IMR-90 (cell line): ENCODE data around the gene UBASH3B. TPM values are rescaled to one million over a fixed set of nuclear protein-coding genes. Genes with fewer than 3 reads are reported as not detected.

Experiments used
- ATAC-seq: fragments of 200-7000 bp; cut with Tn5 transposase; 2 replicates; pipeline ENCODE4 v1.9.1; 2020; ENCODE audit warnings: low read depth, mild to moderate bottlenecking, moderate library complexity
- BruUV-seq: library from RNA; stranded (reverse); fragments of 400-500 nt; replicated peaks from 2 replicates; lab custom pipeline; 2021; lab: Mats Ljungman, UMichigan
- CTCF ChIA-PET: fragments of 300-600 bp; formaldehyde crosslinking; extraction: SDS; loops from one replicate; lab custom pipeline; 2021; ENCODE audit warnings: antibody characterized with exemption; lab: Yijun Ruan, JAX
- POLR2A ChIA-PET: fragments of 300-600 bp; sonication (Branson Sonifier 250); formaldehyde crosslinking; loops from one replicate; lab custom pipeline; 2022; ENCODE audit warnings: antibody characterized with exemption; ENCODE audit not compliant: unreplicated experiment; lab: Charles Lee
- DNase-seq: peaks from one replicate; pipeline ENCODE4 v3.0.0; 2013
- H2AFZ ChIP-seq: replicated peaks from 2 replicates; pipeline ENCODE3; 2013; ENCODE audit warnings: low read length, mild to moderate bottlenecking; ENCODE audit not compliant: poor library complexity
- H2AK5ac ChIP-seq: 2 replicates; pipeline ENCODE4 v1.6.1; 2013; ENCODE audit warnings: low read depth, low read length, inconsistent platforms
- H2AK9ac ChIP-seq: replicated peaks from 2 replicates; pipeline ENCODE3; 2013; ENCODE audit warnings: mild to moderate bottlenecking, low read depth, low read length, moderate library complexity; ENCODE audit not compliant: poor library complexity
- H2BK120ac ChIP-seq: 2 replicates; pipeline ENCODE4 v1.6.1; 2013; ENCODE audit warnings: low read depth, low read length, inconsistent platforms
- H2BK15ac ChIP-seq: 3 replicates; pipeline ENCODE4 v1.6.1; 2013; ENCODE audit warnings: low read depth, low read length, inconsistent platforms
- H2BK20ac ChIP-seq: 2 replicates; pipeline ENCODE4 v1.6.1; 2013; ENCODE audit warnings: low read depth, mild to moderate bottlenecking, inconsistent platforms, low read length, moderate library complexity
- H2BK5ac ChIP-seq: 2 replicates; pipeline ENCODE4 v1.6.1; 2013; ENCODE audit warnings: mild to moderate bottlenecking, low read depth, low read length, inconsistent platforms; ENCODE audit not compliant: poor library complexity, severe bottlenecking
- H3K14ac ChIP-seq: replicated peaks from 2 replicates; pipeline ENCODE4 v1.6.1; 2013; ENCODE audit warnings: low read depth, low read length, inconsistent platforms
- H3K18ac ChIP-seq: 2 replicates; pipeline ENCODE4 v1.6.1; 2013; ENCODE audit warnings: low read depth, low read length, control low read depth
- H3K23ac ChIP-seq: 2 replicates; pipeline ENCODE4 v1.6.1; 2013; ENCODE audit warnings: low read depth, low read length, inconsistent platforms
- H3K27ac ChIP-seq: 2 replicates; pipeline ENCODE4 v1.5.1; 2013; ENCODE audit warnings: mild to moderate bottlenecking, control low read depth, low read length; ENCODE audit not compliant: insufficient read depth
- H3K27me3 ChIP-seq: 2 replicates; pipeline ENCODE4 v1.6.1; 2013; ENCODE audit warnings: low read length; ENCODE audit not compliant: control insufficient read depth, insufficient read depth
- H3K36me3 ChIP-seq: 2 replicates; pipeline ENCODE4 v1.6.1; 2013; ENCODE audit warnings: low read length, mixed read lengths; ENCODE audit not compliant: control insufficient read depth, insufficient read depth
- H3K4ac ChIP-seq: 2 replicates; pipeline ENCODE4 v1.6.1; 2013; ENCODE audit warnings: low read depth, low read length, inconsistent platforms
- H3K4me1 ChIP-seq: 2 replicates; pipeline ENCODE4 v1.6.1; 2013; ENCODE audit warnings: low read length, mixed read lengths; ENCODE audit not compliant: control insufficient read depth, insufficient read depth
- H3K4me2 ChIP-seq: 2 replicates; pipeline ENCODE4 v1.6.1; 2013; ENCODE audit warnings: low read depth, mild to moderate bottlenecking, control low read depth, low read length, moderate library complexity
- H3K4me3 ChIP-seq: 2 replicates; pipeline ENCODE4 v1.5.1; 2013; ENCODE audit warnings: low read depth, mild to moderate bottlenecking, control low read depth, low read length, moderate library complexity; ENCODE audit not compliant: insufficient read depth
- H3K56ac ChIP-seq: 2 replicates; pipeline ENCODE4 v1.6.1; 2013; ENCODE audit warnings: low read length, inconsistent platforms; ENCODE audit not compliant: insufficient read depth; ENCODE audit errors: extremely low read depth
- H3K79me1 ChIP-seq, 2 experiments: 2 replicates each; pipeline ENCODE4 v1.6.1; 2013; ENCODE audit warnings: low read length in 2 of 2, inconsistent platforms in 1 of 2, low read depth in 1 of 2
- H3K9ac ChIP-seq: 2 replicates; pipeline ENCODE4 v1.6.1; 2013; ENCODE audit warnings: low read depth, low read length, control low read depth
- H3K9me1 ChIP-seq: 2 replicates; pipeline ENCODE4 v1.6.1; 2013; ENCODE audit warnings: low read length, inconsistent platforms; ENCODE audit not compliant: insufficient read depth
- H3K9me3 ChIP-seq: 2 replicates; pipeline ENCODE4 v1.6.1; 2013; ENCODE audit warnings: low read length; ENCODE audit not compliant: control insufficient read depth, insufficient read depth
- H4K20me1 ChIP-seq: 2 replicates; pipeline ENCODE4 v1.6.1; 2013; ENCODE audit warnings: low read length, inconsistent platforms; ENCODE audit not compliant: insufficient read depth
- H4K5ac ChIP-seq: 2 replicates; pipeline ENCODE4 v1.6.1; 2013; ENCODE audit warnings: mild to moderate bottlenecking, low read depth, low read length, control low read depth
- H4K8ac ChIP-seq, 2 experiments: 2 replicates each; pipeline ENCODE4 v1.6.1; 2013; ENCODE audit warnings: low read depth in 2 of 2, low read length in 2 of 2, control low read depth in 1 of 2, inconsistent platforms in 1 of 2
- H4K91ac ChIP-seq: 2 replicates; pipeline ENCODE4 v1.6.1; 2013; ENCODE audit warnings: low read depth, low read length, inconsistent platforms; ENCODE audit not compliant: insufficient read depth
- BHLHE40 ChIP-seq: fragments of 150-350 bp; IDR thresholded peaks from 2 replicates; pipeline ENCODE4 v1.6.1; 2016; ENCODE audit warnings: mild to moderate bottlenecking, low read depth, low read length
- CEBPB ChIP-seq: IDR thresholded peaks from 2 replicates; pipeline ENCODE4 v1.6.1; 2012; ENCODE audit warnings: low read depth, low read length, improper control_type of control experiment
- CHD1 ChIP-seq: IDR thresholded peaks from 2 replicates; pipeline ENCODE4 v1.6.1; 2012; ENCODE audit warnings: low read depth, low read length, improper control_type of control experiment
- MAFK ChIP-seq: IDR thresholded peaks from 2 replicates; pipeline ENCODE4 v1.6.1; 2012; ENCODE audit warnings: low read depth, low read length, improper control_type of control experiment
- MAZ ChIP-seq: IDR thresholded peaks from 2 replicates; pipeline ENCODE4 v1.6.1; 2012; ENCODE audit warnings: low read depth, mild to moderate bottlenecking, low read length, improper control_type of control experiment, moderate library complexity, borderline replicate concordance
- MXI1 ChIP-seq: IDR thresholded peaks from 2 replicates; pipeline ENCODE4 v1.6.1; 2012; ENCODE audit warnings: low read depth, mild to moderate bottlenecking, low read length, moderate library complexity, borderline replicate concordance
- NFE2L2 ChIP-seq: fragments of 150-350 bp; IDR thresholded peaks from 2 replicates; pipeline ENCODE4 v1.6.1; 2016; ENCODE audit warnings: low read depth, mild to moderate bottlenecking, low read length
- RCOR1 ChIP-seq: IDR thresholded peaks from 2 replicates; pipeline ENCODE4 v1.6.1; 2012; ENCODE audit warnings: mild to moderate bottlenecking, low read length, improper control_type of control experiment; ENCODE audit not compliant: insufficient replicate concordance
- SMC3 ChIP-seq: fragments of 150-350 bp; IDR thresholded peaks from 2 replicates; pipeline ENCODE4 v1.6.1; 2016; ENCODE audit warnings: low read depth, mild to moderate bottlenecking, antibody characterized with exemption, low read length, moderate library complexity
- WGBS, 2 experiments: methylation state at CpG; one replicate each; pipeline versions ENCODE4 v1.1.5 to v1.1.7; 2013; ENCODE audit warnings: missing lambda C conversion rate in 2 of 2; ENCODE audit not compliant: insufficient read length in 1 of 2; ENCODE audit errors: extremely low coverage in 2 of 2; 5-methylcytosine and 5-hydroxymethylcytosine counted together
- dilution Hi-C: fragments of 300-500 bp; cut with HindIII; formaldehyde crosslinking; loops from one replicate; pipeline ENCODE4 v1.14.3; 2018; ENCODE audit warnings: low sequenced_read_pairs; ENCODE audit not compliant: unreplicated experiment
- in situ Hi-C: fragments of 300-500 bp; cut with MboI; formaldehyde crosslinking; loops from 3 replicates; pipeline ENCODE4 v1.14.3; 2019; ENCODE audit warnings: low sequenced_read_pairs, inconsistent platforms, mixed read lengths
- intact Hi-C: fragments of 100-400 bp; cut with micrococcal nuclease; formaldehyde crosslinking; loops from 2 replicates; pipeline ENCODE4 v1.10.0; 2022
- polyA plus RNA-seq, 3 experiments: library from polyadenylated mRNA; depleted of rRNA; stranded (reverse); fragments of >200 nt; gene quantifications; 2 replicates each; pipeline ENCODE4 v1.2.3, GENCODE V29; 2012; ENCODE audit warnings: low replicate concordance in 1 of 3
- total RNA-seq: library from RNA; depleted of rRNA; stranded (reverse); fragments of >200 nt; gene quantifications from 2 replicates; pipeline ENCODE4 v1.2.3, GENCODE V29; 2012
- TF ChIP-seq, protein P1 (sequence below): fragments of 150-350 bp; IDR thresholded peaks from 2 replicates; pipeline ENCODE4 v1.6.1; 2016; ENCODE audit warnings: low read depth, mild to moderate bottlenecking, low read length, moderate library complexity, borderline replicate concordance
- TF ChIP-seq, protein P2 (sequence below): conservative IDR thresholded peaks from 2 replicates; pipeline ENCODE4 v1.5.1; 2012; ENCODE audit warnings: mild to moderate bottlenecking, low read depth, low read length, improper control_type of control experiment
- TF ChIP-seq, protein P3 (sequence below): fragments of 150-350 bp; IDR thresholded peaks from 2 replicates; pipeline ENCODE4 v1.6.1; 2017; ENCODE audit warnings: mild to moderate bottlenecking, antibody characterized with exemption, low read length, low read depth

Gene UBASH3B
- total and polyA plus RNA-seq, 2 of the 4 experiments (the other 2 are of a cell fraction), result 27.2 to 48.0 TPM

DNA sequence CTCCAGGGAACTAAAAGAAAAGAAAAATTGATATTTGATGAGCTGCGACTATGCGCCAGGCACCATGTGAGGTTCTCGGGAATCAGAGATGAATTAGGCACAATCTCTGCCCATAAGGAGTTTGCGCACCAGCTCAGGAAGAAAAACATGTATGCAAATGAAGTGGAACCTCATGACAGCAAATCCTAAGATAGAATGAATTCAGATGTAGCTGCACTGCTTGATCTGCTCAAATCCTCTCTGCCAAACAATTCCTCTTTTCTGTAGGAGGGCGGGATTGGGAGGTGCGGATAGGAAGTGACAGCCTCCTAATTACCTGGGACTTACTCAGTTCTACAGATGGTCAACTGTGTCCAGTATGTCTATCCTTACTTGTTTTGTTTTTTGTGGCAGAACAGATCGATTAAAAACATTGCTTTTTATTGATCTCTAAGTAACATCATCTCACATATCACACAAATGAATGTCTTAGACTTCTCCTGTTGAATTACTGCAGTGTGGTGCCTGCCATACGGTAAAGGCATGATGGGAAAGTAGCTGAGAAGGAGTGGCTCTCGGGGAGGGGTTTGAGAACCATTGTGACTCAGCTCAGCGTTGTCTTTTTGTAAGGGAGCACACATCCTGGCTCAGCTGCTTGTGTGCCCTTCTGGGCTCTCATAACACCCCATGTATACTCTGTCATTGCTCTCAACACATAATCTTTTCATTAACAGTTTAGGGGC is 196.7 kb downstream of the UBASH3B start (continued):
- no peak for TF ChIP-seq SMC3

DNA sequence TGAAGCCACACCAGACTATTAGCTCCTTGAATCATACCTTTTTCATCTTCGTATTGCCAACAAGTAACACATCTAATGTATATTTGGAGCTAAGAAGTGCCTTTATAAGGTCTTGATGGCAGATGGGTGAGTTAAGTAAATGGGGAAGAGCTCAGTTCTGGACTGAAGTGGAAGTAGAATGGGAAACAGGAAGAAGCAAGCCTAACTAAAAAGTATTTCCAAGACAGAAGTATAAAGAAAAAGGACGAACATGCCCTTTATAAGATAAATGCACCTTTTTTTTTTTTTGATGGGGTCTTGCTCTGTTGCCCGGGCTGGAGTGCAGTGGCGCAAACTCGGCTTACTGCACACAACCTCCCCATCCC is 197.3 kb downstream of the UBASH3B start:
- Histone ChIP-seq H3K56ac (no peak overlapping the region), H3K4ac (no peak overlapping the region), H2BK120ac (no peak overlapping the region), H2AK5ac (no peak overlapping the region), H2BK15ac (no peak overlapping the region), H3K9me3 (no peaks in the 10 kb centered on the region), H3K36me3 (no peaks in the 10 kb centered on the region), H3K18ac (no peak overlapping the region), H3K9me1 (no peaks in the 10 kb centered on the region), H2BK20ac (no peak overlapping the region), H3K14ac (no peak overlapping the region; the same call in 1 of the 2 replicates), H4K8ac (no peak overlapping the region), H2AFZ (no peak overlapping the region), H3K23ac (no peak overlapping the region), H3K27ac (no peak overlapping the region), H2BK5ac (no peak overlapping the region), H4K91ac (no peak overlapping the region), H3K9ac (no peak overlapping the region), H3K4me2 (no peak overlapping the region), H3K79me1 (no peaks in the 10 kb centered on the region), H4K5ac (no peak overlapping the region), H2AK9ac (no peak overlapping the region), H3K4me1 (peaks cover 4% of the 10 kb centered on the region), H3K27me3 (no peaks in the 10 kb centered on the region), H4K20me1 (no peaks in the 10 kb centered on the region), H3K4me3 (no peak overlapping the region)
- DNase-seq, result no peak
- ChIA-PET POLR2A (no interaction called here), CTCF (interaction anchor here (0.6 to 4.9 kb wide), 6 partner anchors 43 to 273 kb away, joined by 3 to 39 read pairs (median 5); no protein-coding TSS in a partner anchor)
- dilution Hi-C loops, result loop anchor here (25.0 kb wide), 1 partner anchor 185 kb away; no protein-coding TSS in a partner anchor
- in situ Hi-C loops, result loop anchor here (5.0 to 25.0 kb wide), 3 partner anchors 55 to 410 kb away; no protein-coding TSS in a partner anchor
- BruUV-seq, result no TSS peak
- no peak for ATAC-seq
- intact Hi-C loops, result loop anchor here (5.0 kb wide), 1 partner anchor 70 kb away; no protein-coding TSS in a partner anchor
- no CpG with 5 or more reads among the region's 5 CpGs for WGBS, 2 experiments
- TF ChIP-seq, protein P1, sequence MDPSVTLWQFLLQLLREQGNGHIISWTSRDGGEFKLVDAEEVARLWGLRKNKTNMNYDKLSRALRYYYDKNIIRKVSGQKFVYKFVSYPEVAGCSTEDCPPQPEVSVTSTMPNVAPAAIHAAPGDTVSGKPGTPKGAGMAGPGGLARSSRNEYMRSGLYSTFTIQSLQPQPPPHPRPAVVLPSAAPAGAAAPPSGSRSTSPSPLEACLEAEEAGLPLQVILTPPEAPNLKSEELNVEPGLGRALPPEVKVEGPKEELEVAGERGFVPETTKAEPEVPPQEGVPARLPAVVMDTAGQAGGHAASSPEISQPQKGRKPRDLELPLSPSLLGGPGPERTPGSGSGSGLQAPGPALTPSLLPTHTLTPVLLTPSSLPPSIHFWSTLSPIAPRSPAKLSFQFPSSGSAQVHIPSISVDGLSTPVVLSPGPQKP, result no peak
- no peak for TF ChIP-seq MAZ
- TF ChIP-seq, protein P2, sequence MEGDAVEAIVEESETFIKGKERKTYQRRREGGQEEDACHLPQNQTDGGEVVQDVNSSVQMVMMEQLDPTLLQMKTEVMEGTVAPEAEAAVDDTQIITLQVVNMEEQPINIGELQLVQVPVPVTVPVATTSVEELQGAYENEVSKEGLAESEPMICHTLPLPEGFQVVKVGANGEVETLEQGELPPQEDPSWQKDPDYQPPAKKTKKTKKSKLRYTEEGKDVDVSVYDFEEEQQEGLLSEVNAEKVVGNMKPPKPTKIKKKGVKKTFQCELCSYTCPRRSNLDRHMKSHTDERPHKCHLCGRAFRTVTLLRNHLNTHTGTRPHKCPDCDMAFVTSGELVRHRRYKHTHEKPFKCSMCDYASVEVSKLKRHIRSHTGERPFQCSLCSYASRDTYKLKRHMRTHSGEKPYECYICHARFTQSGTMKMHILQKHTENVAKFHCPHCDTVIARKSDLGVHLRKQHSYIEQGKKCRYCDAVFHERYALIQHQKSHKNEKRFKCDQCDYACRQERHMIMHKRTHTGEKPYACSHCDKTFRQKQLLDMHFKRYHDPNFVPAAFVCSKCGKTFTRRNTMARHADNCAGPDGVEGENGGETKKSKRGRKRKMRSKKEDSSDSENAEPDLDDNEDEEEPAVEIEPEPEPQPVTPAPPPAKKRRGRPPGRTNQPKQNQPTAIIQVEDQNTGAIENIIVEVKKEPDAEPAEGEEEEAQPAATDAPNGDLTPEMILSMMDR, result no peak
- TF ChIP-seq NFE2L2, result no peak
- no peak for TF ChIP-seq MAFK
- no peak for TF ChIP-seq CHD1
- TF ChIP-seq, protein P3, sequence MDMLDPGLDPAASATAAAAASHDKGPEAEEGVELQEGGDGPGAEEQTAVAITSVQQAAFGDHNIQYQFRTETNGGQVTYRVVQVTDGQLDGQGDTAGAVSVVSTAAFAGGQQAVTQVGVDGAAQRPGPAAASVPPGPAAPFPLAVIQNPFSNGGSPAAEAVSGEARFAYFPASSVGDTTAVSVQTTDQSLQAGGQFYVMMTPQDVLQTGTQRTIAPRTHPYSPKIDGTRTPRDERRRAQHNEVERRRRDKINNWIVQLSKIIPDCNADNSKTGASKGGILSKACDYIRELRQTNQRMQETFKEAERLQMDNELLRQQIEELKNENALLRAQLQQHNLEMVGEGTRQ, result no peak
- TF ChIP-seq BHLHE40, result no peak
- no peak for TF ChIP-seq SMC3
- no peak for TF ChIP-seq RCOR1
- TF ChIP-seq CEBPB, result no peak
- TF ChIP-seq MXI1, result no peak
